HG02852 (cell line): ENCODE measurements around the gene TAS2R39.
A peak's percentile ranks its signal among the peaks of the same experiment; 100 is the strongest.

ENCODE experiments used
- ATAC-seq: cut with Tn5 transposase; IDR thresholded peaks from one replicate; pipeline ENCODE4 v1.9.1; 2021; ENCODE audit warnings: mild to moderate bottlenecking, moderate library complexity; ENCODE audit not compliant: unreplicated experiment

The TAS2R39 gene

DNA sequence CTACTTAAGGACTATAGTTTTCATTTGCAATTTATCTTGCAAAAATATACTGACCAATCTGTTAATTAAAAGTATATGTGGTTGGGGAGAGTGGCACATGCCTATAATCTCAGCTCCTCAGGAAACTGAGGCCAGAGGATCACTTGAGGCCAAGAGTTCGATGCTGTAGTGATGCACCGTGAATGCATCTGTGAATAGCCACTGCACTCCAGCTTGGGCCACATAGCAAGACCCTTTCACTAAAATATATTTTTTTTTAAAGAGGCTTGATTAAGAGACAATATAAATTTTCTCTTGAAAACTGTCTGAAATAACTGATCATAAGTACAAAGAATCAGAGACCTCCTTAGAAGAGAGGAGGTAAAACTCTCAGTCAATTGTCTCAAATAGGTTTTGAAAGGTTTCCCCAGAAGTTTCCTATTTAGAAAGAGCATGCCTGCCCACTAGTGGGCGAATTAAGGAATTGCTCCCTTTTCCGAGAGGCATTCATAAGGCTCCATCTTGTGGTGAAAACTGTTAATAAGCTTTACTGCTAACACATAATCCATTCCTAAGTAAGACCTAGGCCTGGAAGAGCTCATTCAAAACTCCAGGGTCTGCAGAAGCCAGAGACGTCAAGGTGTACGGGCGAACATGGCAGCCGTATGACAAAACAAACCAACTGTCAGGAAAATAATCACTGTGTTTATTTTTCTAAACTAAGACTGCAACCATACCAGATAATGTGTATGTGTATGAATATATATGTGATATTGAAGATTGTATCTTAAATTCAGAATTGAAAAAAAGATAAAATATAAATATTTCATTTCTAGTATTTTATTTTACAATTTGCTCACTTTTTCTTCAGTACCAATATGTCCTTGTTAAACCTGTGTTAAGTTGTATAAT is 31.8 kb downstream of the TAS2R39 start:
- ATAC-seq: peak; percentile 88

DNA sequence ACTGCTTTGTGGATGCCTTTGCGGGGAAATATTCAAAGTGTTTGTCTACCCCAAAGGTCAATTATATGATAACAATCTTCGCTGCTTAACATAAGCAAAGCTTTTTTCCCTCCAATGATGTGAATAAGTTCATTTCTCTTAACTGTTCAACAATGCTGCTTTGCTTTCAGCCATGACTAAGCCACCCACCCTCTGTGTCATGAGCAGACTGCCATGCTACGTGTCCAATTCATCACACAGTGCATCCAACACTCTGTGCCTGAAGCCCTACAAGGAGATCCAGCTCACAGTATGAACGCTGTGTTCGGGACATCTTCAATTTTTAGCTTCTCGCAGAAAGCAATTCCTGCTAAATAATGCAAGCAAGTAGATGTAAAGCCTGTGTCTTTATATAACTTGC is 32.9 kb downstream of the TAS2R39 start:
- ATAC-seq: no peak

- ATAC-seq: no peak
These were observed 33.5 kb downstream of the TAS2R39 start for GRCh38 chr7:143216686-143217085.

DNA sequence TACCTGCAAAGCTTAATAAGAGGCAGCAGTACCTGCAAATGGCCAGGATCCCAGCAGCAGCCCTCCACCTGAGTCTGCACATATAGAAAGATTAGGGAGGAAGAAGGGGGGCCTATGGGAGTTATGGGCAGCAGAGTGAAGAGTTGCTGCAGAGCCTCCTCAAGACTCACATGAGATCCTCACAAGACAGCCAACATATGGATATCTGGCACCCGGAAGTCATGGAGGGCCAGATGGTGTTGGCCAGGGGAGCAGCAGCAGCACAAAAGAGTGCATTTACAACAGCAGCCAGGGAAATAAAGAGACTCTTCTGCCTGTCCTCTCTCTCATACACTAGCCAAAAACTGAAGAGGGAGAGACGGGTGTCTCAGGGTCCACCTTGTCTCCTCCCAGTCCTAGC is 34.6 kb downstream of the TAS2R39 start:
- no peak for ATAC-seq

GRCh38 chr7:143221286-143221685 is 38.1 kb downstream of the TAS2R39 start:
- ATAC-seq: no peak

DNA sequence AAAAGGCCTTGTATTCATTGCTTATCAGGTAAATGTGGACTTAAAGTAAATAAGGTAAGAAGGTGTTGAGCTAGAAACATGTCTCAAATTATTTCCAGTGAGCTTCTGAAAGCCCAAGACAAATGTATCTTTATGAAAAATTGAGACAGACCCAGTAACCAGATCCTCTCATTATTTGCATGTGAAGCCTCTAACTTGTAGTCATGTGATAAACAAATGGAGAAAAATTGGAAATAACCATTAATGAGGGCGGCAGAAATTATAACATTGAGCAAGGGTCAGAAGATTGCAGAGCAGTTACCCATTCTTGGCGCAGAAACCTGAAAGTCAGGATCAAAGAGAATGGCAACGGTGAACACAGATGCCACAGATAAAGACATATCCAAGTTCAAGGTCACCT is 38.5 kb downstream of the TAS2R39 start, which contains the start of gene TAS2R40:
Gene TAS2R40 (plus strand): TSS at position 301 of the 400 bp plus-strand sequence. CDS start 42 bp downstream, at position 343.
- no peak for ATAC-seq

- ATAC-seq: no peak
These were observed 39.6 kb downstream of the TAS2R39 start for GRCh38 chr7:143222782-143223181.

- no peak for ATAC-seq
These were observed 40.6 kb downstream of the TAS2R39 start for GRCh38 chr7:143223784-143224183.

- no peak for ATAC-seq
These were observed 41.8 kb downstream of the TAS2R39 start for GRCh38 chr7:143225047-143225446.

GRCh38 chr7:143227806-143228205 is 44.6 kb downstream of the TAS2R39 start:
- no peak for ATAC-seq

- no peak for ATAC-seq
These were observed 46.0 kb downstream of the TAS2R39 start for GRCh38 chr7:143229054-143229790.

DNA sequence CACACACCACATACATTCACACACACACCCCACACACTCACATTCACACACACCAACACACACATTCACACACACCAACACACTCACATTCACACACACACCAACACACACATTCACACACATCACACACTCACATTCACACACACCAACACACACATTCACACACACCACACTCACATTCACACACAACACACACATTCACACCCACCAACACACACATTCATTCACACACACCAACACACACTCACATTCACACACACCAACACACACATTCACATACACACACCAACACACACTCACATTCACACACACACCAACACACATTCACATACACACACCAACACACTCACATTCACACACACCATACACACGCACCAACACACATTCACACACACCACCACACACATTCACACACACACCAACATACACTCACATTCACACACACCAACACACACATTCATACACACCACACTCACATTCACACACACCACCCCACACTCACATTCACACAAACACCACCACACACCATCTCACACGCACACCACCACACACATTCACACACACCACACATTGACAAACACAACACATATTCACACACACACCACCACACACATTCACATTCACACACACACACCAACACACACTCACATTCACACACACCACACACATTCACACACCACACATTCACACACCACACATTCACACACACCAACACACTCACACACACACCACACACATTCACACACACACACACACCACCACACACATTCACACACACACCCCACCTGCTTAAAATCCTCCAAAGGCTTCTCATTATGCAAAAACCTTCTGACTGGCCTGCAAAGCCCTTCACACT is 47.6 kb downstream of the TAS2R39 start:
- no peak for ATAC-seq
